Esophagus mucosa (tissue), 1 donor: ENCODE measurements around the gene MLLT1. TPM values are rescaled to one million over a fixed set of nuclear protein-coding genes. Genes with fewer than 3 reads are reported as not detected.

Experiments
- ATAC-seq: fragments of 200-7000 bp; cut with Tn5 transposase; one replicate; pipeline ENCODE4 v1.9.1; 2020
- total RNA-seq: library from RNA; stranded (reverse); gene quantifications from one replicate; pipeline ENCODE4 v1.2.4, GENCODE V29; 2023
- donor health status: DM: yes; HTN: yes; CAD: no.

MLLT1 gene
- total RNA-seq, 1 donor from 2014 or later: 27.5 TPM

DNA sequence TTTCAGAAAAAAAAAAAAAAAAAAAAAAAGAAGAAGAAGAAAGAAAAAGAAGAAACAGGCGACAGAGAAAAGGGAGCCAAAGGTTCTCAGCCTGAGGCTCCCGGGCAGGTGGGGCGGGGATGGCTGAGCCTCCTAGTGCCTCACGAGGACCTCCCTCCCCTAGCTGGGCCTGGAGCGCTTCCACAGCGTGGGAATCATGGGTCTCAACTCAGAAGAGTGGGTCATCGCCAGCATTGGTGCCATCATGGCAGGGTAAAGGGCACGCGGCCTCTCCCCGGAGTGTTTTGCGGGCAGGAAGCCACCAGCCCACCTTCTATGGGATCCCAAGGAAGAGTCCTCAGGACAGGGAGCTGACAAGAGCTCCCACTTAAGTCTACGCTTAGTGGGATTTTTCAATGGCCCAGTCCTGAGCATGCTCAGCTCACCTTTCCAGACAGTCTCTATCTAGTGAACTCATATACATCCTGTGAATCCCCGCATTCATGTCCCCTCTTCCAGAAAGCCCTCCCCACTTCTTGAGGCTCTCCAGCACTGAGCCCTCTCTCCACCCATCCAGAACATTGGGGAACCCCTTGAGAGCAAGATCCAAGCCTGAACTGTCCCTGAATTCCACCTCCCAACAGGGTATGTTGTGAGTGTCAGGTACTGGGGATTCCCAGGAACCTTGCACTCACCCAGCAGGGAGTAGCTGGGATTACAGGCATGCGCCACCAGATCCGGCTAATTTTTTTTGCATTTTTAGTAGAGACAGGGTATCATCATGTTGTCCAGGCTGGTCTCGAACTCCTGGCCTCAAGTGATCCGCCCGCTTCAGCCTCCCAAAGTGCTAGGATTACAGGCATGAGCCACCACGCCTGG lies 74.7 kb downstream of the MLLT1 start:
- ATAC-seq: no peak

DNA sequence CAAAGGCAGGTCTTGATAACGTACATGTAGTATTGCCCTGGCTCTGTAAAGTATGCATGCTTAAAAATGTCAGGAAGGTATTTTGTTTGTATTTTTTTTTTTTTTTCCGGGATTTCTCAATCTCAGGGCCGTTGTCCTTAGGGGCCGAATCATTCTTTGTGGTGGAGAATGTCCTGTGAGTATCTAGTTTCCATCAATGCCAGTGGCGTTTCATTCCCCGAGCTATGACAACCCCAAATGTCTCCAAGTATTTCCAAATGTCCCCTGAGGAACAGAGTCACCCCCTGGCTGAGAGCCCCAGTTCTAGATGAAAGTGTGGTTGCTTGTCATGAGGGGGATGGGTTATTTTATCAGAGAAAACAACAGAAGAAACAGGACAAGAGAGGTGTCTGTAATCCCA lies 75.6 kb downstream of the MLLT1 start:
- ATAC-seq: no peak

DNA sequence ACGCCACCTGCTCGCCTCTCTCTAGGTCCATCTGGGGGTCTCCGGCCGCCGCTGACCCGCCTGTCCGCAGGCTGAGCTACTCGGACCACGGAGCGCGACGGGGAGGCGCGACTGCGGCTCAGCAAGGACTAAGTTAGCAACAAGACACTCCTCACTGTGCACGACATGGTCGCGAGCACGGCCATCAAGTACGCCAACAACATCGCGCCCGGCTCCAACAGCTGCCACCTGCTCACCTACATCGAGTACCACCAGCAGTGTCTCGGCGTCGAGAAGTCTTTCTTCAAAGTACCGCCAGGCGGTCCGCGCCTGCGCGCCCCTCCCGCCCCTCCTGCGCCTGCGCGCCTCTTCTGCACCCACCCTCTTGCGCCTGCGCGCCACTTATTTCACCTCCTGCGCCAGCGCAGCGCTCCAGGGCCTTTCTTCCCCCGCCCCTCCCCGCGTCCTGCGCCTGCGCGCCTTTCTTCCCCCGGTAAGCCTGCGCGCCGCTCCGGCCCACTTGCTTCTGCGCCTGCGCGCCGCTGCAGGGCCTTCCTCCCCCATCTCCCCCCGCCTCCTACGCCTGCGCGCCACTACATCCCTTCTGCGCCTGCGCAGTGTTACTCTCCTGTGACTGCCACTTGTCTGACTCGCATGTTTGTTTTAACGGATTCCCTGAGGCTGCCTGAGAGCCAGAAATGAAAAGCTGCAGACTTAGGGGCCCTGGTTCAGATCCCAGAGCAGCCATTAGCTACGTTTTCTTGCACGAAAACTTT lies 80.4 kb downstream of the MLLT1 start:
- ATAC-seq: peak; percentile 98

DNA sequence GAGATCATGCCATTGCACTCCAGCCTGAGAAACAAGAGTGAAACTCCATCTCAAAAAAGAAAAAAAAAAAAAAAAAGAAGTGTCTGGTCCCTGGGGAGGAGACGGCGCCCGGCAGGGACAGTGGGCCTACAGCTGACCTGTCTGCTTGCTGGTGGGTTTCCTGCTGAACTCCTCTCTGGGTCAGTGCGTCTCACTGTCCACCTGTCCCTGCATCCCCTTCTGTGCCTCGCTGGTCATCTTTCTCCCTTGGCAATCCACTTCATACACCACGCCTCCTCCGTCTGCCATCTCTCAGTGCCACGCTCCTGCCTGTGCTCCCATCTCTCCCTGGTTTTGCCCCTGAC lies 80.9 kb downstream of the MLLT1 start:
- ATAC-seq: peak; percentile 4

DNA sequence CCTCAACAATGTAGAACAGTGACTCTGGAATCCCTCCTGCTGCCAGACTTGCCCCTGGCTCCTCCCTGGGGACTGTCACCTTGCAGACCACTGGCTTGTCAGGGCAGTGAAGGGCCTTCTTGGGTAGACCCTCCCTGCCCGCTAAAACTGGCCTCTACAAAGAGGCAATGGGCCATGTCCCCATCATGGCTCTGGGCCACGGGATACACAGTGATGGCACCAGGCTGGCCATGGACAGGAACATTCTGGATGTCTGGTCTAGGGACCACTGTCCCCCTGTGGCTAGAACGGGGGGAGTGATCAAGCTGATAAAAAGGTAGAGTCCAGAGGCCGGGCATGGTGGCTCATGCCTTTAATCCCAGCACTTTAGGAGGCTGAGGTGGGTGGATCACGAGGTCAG lies 83.4 kb downstream of the MLLT1 start:
- no peak for ATAC-seq

DNA sequence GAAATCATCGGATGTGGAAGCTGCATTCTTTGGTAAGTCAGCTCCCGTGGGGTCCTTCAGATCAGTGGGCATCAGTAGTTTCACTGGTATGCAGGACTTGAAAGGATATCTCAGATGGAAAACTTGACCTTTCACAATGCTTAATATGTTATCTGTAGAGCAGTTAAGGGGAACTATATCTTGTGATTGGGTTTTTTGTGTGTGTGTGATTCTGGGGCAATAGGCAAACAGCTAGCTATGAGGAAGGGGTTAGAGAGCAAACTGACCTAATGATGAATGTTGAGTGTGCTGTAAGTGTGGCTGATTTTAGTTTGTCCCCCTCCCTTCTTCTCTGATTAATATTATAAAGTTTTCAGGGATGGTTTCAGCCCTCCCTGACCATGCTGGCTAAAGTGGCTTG lies 91.0 kb downstream of the MLLT1 start:
- no peak for ATAC-seq

DNA sequence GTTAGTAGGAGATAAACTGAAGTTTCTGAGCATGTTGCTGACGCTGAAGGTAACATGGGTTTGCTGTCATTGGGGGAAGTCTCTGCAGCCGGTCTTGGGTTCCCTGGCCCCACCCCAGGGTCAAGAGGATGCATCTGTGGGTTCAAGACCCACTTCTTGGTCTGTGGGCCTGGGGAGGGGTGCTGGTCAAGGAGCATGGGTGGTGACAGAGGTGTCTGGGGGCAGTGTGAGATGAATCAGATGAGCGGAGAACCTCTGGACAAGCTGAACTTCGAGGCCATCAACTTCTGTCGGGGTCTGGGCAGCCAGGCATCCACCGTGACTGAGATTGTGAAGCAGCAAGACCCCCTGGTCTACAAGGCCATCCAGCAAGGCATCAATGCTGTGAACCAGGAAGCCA lies 92.4 kb downstream of the MLLT1 start:
- ATAC-seq: no peak

DNA sequence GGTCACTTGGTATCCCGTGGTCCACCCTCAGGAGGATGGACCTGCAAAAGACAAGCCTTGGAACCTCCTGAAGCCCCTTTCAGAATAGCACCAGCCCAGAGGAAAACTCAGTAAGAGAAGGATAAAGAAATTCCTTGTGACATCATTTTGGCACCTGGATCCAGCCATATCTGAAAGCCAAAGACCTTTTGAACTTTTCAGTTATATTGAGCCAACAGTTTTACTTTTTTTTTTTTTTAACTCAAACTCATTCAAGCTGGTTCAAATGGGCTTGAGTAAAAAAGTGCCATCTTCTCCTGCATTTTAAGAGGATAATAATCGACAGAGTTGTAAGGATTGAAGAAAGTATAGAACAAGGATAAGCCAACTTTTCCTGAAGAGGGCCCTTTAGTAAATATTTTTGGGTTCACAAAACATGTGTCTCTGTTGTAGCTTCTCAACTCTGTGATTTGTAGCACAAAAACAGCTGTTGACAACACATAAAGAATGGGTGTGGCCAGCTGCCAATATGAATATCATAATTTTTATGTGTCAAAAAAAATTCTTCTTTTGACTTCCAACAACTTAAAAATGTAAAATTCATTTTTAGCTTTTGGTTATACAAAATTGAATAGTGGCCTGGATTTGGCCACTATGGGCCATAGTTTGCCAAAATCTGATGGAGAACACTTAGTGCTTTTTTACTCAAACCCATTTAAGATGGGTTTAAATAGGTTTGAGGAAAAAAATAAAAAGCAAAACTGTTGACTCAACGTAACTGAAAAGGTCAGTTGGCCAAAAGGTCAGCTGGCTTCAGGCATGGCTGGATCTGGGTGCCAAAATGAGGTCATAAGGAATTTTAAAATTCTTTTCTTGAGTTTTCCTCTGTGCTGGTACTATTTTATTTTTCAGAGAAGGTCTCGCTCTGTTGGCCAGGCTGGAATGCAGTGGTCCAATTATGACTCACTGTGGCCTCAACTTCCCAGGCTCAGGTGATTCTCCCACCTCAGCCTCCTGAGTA lies 93.6 kb downstream of the MLLT1 start:
- no peak for ATAC-seq

DNA sequence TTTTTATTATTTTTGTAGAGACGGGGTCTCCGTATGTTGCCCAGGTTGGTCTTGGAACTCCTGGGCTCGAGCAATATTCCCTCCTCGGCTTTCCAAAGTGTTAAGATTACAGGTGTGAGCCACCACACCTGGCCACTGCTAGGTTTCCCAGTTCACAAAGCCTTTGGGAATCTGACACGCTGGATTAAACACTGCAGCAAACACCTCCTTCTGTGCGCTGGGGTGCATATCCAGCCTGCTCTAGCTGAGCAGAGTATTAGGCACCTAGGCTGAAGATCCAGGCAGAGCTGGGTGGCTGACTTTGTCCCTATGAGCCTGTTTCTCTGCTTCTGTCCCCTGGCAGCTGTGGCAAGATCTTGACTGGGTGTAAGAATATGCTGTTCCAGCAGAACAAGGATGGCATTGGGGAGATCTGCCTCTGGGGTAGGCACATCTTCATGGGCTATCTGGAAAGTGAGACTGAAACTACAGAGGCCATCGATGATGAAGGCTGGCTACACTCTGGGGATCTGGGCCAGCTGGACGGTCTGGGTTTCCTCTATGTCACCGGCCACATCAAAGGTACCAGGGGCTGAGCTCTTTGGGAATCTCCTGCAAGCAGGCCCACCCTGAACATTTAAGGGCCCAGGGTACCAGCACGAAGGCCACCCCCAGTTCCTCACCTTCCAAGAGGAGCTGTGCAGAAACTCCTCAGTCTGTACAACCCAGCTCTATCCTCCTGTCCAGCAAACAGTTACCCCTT lies 94.5 kb downstream of the MLLT1 start:
- ATAC-seq: no peak

DNA sequence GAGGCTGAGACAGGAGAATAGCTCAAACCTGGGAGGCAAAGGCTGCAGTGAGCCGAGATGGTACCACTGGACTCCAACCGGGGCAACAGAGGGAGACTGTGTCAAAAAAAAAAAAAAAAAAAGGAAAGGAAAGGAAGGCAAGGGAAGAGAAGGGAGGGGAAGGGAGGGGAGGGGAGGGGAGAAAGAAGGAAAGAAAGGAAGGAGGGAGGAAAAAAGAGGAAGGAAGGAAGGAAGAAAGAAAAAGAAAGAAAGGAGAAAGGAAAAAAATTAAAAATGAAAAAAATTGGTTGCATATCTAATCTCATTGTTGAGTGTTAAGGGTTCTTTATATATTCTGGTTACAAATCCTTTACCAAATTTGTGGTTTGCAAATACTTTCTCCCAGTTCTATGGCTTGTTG lies 98.7 kb downstream of the MLLT1 start:
- no peak for ATAC-seq

DNA sequence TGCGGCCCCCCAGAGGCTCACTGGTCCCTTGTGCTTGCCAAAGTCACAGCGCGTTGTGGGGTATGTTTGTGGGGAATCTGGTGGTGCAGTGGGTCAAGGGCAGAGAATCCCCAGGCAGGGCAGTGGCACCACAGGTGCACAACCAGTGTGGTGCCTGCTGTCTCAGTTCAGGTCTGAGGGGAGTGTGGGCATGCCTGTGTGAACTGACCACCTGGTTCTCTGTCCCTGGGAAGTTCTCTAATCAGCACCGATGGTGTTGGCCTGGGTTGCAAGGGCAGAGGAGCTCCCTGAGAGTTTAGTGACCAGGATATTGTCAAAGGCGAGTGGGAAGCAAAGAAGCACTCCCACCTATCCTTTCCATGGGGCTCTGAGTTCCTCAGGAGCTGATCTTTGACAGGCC lies 106.6 kb downstream of the MLLT1 start:
- no peak for ATAC-seq

DNA sequence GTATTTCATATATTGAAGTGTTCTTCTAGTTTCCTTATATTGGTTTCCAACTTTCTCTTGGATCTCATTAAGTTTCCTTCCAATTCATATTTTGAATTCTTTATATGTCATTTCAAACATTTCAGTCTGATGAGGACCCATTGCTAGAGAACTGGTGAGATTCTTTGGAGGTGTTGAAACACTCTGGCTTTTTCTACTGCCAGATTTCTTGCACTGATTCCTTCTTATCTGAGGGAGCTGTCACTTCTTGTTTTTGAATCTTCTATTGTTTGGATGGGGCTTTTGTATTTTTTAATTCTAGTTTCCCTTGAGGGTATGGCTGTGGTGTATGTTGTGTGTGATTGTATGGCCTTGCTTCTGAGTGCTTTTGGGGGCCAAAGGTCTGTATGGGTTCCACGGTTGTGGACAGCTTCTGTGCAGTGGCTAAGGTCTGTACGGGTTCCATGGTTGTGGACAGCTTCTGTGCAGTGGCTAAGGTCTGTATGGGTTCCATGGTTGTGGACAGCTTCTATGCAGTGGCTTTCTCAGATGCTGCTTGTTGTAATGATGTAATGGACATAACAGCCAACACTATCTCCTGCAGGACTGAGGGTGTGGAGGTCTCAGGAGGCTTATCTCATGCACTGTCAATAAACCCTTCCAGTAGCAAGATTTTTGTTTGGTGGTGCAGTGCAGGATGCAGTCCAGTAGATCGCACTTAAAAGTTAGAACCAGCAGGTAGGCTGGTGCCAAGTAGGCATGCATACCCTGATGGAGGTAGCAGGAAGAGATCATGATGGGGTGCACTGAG lies 107.5 kb downstream of the MLLT1 start:
- ATAC-seq: no peak

DNA sequence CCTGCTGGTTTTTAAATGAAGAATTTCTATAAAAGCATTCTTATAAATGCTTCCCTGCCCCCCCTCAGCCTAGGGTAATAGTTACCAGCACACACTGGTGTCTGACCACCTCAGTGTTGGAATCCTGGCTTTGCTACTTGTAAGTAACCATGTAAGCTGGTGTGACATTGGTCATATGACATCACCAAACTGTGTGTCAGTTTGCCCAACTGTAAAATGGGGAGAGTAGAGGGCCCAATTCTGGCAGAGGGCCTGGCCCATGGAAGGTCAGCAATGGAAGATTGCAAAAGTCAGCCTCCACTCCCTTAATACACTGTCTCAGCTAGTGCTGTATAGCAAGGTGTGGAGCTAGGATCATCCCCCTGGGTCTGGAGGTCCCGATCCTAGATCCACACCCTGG lies 112.7 kb downstream of the MLLT1 start:
- ATAC-seq: no peak

DNA sequence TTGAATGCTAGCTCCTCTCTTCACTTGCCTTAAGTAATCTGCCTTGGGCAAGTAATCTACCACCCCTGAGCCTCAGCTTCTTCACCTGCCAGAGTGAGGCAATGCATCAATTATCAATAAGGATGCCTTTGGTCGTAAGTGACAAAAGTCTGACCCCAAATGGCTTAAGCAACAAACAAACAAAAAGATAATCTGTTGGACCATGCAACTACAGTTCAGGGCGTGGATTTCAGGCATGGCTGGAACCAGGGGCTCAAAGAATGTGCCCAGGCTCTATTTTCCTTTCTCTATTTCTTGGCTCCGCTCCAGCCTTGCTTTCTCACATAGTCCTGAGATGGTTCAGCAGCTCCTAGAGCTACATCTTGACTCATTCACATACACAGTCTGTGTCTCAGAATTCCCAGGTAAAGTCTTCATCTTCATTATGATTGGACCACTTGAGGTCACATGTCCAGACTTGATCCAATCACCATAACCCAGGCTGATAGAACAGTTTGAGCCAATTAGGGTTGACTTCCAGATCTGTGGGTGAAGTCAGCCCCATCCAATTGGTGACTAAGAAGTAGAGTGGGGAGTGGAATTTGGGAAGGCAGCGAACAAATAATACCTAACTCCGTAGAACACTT lies 114.8 kb downstream of the MLLT1 start:
- no peak for ATAC-seq

DNA sequence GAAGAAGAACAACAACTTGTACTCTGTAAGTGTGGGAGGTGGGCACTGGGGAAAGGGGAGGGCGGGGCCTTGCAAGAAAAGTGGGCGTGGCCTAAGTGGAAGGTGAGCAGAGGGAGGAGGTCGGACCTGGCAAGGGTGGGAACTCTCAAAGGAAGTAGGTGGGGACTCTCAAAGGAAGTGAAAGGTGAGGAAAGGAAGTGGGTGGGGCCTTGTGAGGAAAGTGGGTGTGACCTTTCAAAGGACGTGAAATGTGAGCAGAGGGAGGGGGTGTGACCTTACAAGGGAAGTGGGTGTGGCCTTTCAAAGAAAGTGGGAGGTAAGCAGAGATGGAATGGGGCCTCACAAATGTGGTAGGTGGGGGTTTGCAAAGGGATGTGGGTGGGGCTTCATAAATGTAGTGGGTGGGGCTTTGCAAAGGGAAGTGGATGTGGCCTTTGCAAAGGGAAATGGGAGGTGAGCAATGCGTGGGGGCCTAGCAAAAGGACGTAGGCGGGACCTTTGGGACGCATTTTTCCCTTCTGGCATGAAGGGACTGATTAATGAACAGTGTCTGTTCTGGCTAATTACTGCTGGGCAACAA lies 118.4 kb downstream of the MLLT1 start:
- peak; percentile 64 for ATAC-seq

Other genes starting within 250 kb of the MLLT1 start
- 4.5 TPM for gene RFX2, start 169.5 kb downstream of the MLLT1 start, total RNA-seq
- gene ACSBG2, start 144.3 kb downstream of the MLLT1 start, total RNA-seq: not detected
- 1.8 TPM for gene ACER1, start 53.6 kb upstream of the MLLT1 start, total RNA-seq
- gene CLPP, start 81.6 kb upstream of the MLLT1 start, total RNA-seq: 65.4 TPM
- 74.8 TPM for gene ALKBH7, start 92.8 kb upstream of the MLLT1 start, total RNA-seq
- 1.5 TPM for gene PSPN, start 96.0 kb upstream of the MLLT1 start, total RNA-seq
- gene GTF2F1, start 113.2 kb upstream of the MLLT1 start, total RNA-seq: 32.6 TPM
- 148 TPM for gene KHSRP, start 144.8 kb upstream of the MLLT1 start, total RNA-seq
- gene SLC25A41, start 153.8 kb upstream of the MLLT1 start, total RNA-seq: 0.36 TPM
- 31.1 TPM for gene SLC25A23, start 179.8 kb upstream of the MLLT1 start, total RNA-seq
- 37.3 TPM for gene CRB3, start 184.3 kb upstream of the MLLT1 start, total RNA-seq
- 1.3 TPM for gene DENND1C, start 201.8 kb upstream of the MLLT1 start, total RNA-seq
- 0.12 TPM for gene TUBB4A, start 222.3 kb upstream of the MLLT1 start, total RNA-seq